Measurements from ENCODE around the gene CRACR2A.

Gene CRACR2A

GRCh38 chr12:3630111-3630510 is 122.8 kb downstream of the CRACR2A start:
- DNase-seq (ENCODE audit: insufficient read length, low spot score) (no peak), FAIRE-seq (no peak)
- TF ChIP-seq TAF1 (IDR thresholded peaks at IDR 0.05; ENCODE audit: low read depth, low read length) (no peak), PAX5 (IDR thresholded peaks at IDR 0.05; ENCODE audit: insufficient read depth, low read length, severe bottlenecking) (no peak), POLR2AphosphoS5 (IDR thresholded peaks at IDR 0.05; ENCODE audit: low read depth, low read length) (no peak), SPI1 (IDR thresholded peaks at IDR 0.05; ENCODE audit: low read depth, low read length) (no peak), POLR2A (IDR thresholded peaks at IDR 0.05; ENCODE audit: low read depth, low read length) (no peak)

DNA sequence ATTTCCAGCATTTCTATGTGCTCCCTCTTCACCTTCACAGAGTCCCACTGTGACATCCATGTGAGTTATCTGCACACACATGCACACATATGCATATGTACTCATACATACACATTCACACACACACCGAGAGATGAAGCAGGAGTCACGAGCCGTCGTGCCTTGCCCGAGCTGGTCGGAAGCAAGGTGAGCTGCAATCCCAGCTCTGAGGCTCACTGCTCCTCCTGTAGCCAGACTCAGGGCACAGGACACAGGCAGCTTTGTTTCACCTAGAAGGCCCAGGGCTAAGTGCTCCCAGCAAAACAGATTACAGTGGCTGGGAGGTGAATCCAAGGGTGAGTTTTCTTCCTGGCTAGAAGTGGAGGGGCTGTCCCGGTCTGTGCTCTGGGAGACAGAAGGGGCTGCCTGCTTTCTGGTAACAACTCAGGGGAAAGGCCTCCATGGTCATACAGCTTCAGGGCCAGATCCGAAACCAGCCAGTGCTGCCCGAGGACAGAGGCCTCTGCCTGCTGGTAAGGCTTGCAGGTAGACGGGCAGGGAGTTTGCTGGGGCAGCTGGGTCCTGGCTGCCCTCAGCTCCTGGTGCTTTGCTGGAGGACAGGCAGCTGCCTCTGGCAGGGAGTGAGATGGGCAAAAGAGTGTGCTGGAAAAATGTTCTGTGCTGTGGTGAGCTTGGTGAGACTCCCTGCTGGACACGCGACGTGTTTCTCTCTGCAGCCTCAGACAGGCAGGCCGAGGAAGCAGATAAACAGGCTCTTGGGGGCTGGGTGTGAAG is 123.7 kb downstream of the CRACR2A start:
- TF ChIP-seq TAF1 (IDR thresholded peaks at IDR 0.05; ENCODE audit: low read depth, low read length) (no peak), POLR2AphosphoS5 (IDR thresholded peaks at IDR 0.05; ENCODE audit: low read depth, low read length) (no peak), POLR2A (IDR thresholded peaks at IDR 0.05; ENCODE audit: low read depth, low read length) (no peak), POU2F2 (IDR thresholded peaks at IDR 0.05; ENCODE audit: low read depth, low read length) (no peak), PAX5 (IDR thresholded peaks at IDR 0.05; ENCODE audit: insufficient read depth, low read length, severe bottlenecking) (no peak), SPI1 (IDR thresholded peaks at IDR 0.05; ENCODE audit: low read depth, low read length) (no peak)
- DNase-seq (ENCODE audit: insufficient read length, low spot score): no peak
- no peak for FAIRE-seq

- no peak for FAIRE-seq
Observed at GRCh38 chr12:3628629-3629028, 124.3 kb downstream of the CRACR2A start.

DNA sequence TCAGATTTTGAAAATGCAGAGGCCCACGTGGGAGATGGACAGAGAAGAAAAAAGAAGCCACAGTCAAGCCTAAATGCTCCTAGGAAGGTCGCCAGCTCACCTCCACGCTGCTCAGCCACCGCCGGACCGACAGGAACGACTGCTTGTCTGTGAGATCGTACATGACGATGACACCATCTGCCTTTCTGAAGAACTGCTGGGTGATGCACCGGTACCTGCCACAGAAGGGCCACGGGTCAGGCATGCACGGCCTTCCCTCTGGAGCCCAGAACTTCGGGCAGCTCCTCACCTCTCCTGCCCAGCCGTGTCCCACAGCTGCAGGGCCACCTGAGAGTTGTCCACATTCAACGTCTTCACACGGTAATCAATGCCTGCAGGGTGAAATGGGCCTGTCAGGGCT is 125.6 kb downstream of the CRACR2A start:
- FAIRE-seq (no peak), DNase-seq (ENCODE audit: insufficient read length, low spot score) (no peak)
- TF ChIP-seq SPI1 (IDR thresholded peaks at IDR 0.05; ENCODE audit: low read depth, low read length) (no peak), POLR2A (IDR thresholded peaks at IDR 0.05; ENCODE audit: low read depth, low read length) (no peak)

More at GRCh38 chr12:3628629-3629028, 124.3 kb downstream of the CRACR2A start:
- TF ChIP-seq SPI1 (IDR thresholded peaks at IDR 0.05; ENCODE audit: low read depth, low read length) (no peak), PAX5 (IDR thresholded peaks at IDR 0.05; ENCODE audit: insufficient read depth, low read length, severe bottlenecking) (no peak), POLR2A (IDR thresholded peaks at IDR 0.05; ENCODE audit: low read depth, low read length) (no peak), POLR2AphosphoS5 (IDR thresholded peaks at IDR 0.05; ENCODE audit: low read depth, low read length) (no peak), TAF1 (IDR thresholded peaks at IDR 0.05; ENCODE audit: low read depth, low read length) (no peak), POU2F2 (IDR thresholded peaks at IDR 0.05; ENCODE audit: low read depth, low read length) (no peak)
- no peak for DNase-seq (ENCODE audit: insufficient read length, low spot score)

GRCh38 chr12:3624273-3624672 is 128.6 kb downstream of the CRACR2A start:
- no peak for FAIRE-seq
- TF ChIP-seq PAX5 (IDR thresholded peaks at IDR 0.05; ENCODE audit: insufficient read depth, low read length, severe bottlenecking): no peak
- DNase-seq (ENCODE audit: insufficient read length, low spot score): no peak

DNA sequence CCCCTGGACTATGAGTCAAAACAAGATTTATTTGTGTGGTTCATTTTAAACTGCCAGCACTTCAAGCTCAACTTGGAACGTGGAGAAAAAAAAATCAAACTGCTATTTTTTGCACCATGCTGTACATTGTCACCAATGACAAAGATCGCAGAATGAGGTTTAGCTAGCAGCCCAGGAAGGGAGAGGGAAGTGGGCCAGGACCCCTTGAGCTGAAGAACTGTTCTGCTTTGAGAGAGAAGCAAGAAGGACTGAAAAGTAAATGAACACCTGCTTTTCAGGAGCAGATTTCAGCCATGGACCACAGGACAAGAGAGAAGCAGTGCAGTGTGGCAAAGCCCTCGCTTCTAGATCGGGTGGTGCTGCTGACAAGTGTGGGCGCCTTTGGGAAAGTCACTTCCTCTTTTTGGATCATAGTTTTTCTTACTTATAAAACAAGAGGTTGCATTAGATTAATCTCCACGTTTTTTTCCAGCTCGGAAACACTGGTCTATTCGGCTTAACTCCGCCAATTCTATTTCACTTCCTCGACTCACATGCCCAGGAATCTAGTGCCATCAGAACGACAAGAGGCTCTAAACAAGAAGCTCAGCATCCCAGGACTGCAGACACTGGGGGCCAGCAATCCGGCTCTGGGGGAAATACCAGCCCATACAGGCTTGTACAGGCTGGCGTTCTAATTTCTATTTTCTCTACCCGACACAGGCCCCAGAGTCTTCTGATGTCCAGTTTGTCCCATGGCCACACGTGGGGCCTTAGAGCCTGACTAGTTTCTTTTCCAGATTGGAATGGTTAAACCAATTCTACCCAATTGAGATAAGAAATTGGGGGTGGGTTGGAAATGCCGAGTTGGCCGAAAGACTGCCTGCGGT is 129.9 kb downstream of the CRACR2A start:
- TF ChIP-seq POU2F2 (IDR thresholded peaks at IDR 0.05; ENCODE audit: low read depth, low read length) (no peak), SPI1 (IDR thresholded peaks at IDR 0.05; ENCODE audit: low read depth, low read length) (peak; percentile 97)
- DNase-seq (ENCODE audit: insufficient read length, low spot score) (peak; percentile 32), FAIRE-seq (peak; percentile 72)

GRCh38 chr12:3622021-3622821 is 130.7 kb downstream of the CRACR2A start:
- FAIRE-seq (peak; percentile 40), DNase-seq (ENCODE audit: insufficient read length, low spot score) (no peak)
- TF ChIP-seq SPI1 (IDR thresholded peaks at IDR 0.05; ENCODE audit: low read depth, low read length): no peak
- TF ChIP-seq PAX5 (IDR thresholded peaks at IDR 0.05; ENCODE audit: insufficient read depth, low read length, severe bottlenecking): no peak
- no peak for TF ChIP-seq POLR2AphosphoS5 (IDR thresholded peaks at IDR 0.05; ENCODE audit: low read depth, low read length)
- no peak for TF ChIP-seq TAF1 (IDR thresholded peaks at IDR 0.05; ENCODE audit: low read depth, low read length)
- no peak for TF ChIP-seq POLR2A (IDR thresholded peaks at IDR 0.05; ENCODE audit: low read depth, low read length)
- TF ChIP-seq POU2F2 (IDR thresholded peaks at IDR 0.05; ENCODE audit: low read depth, low read length): no peak

DNA sequence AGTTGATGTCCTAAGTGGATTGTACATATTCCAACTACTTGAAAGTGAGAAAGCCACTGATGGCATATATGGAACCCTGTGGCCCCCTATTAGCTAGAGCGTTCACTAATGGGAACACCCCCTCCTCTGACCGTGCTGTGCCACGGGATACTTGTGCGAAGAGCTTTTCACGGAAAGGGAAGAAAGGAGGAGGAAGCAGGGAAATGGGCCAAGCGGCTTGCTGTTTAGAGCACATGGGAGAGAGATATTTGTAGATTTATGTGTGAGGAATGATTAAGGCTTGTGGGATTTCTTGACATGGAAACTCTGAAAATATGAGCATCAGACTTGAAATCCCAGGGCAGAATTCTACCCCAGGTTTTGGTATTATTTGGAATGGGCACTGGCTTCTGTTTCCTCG is 132.1 kb downstream of the CRACR2A start:
- FAIRE-seq (no peak), DNase-seq (ENCODE audit: insufficient read length, low spot score) (no peak)
- no peak for TF ChIP-seq POU2F2 (IDR thresholded peaks at IDR 0.05; ENCODE audit: low read depth, low read length)
- TF ChIP-seq TAF1 (IDR thresholded peaks at IDR 0.05; ENCODE audit: low read depth, low read length): no peak
- no peak for TF ChIP-seq SPI1 (IDR thresholded peaks at IDR 0.05; ENCODE audit: low read depth, low read length)
- no peak for TF ChIP-seq POLR2AphosphoS5 (IDR thresholded peaks at IDR 0.05; ENCODE audit: low read depth, low read length)
- TF ChIP-seq PAX5 (IDR thresholded peaks at IDR 0.05; ENCODE audit: insufficient read depth, low read length, severe bottlenecking): no peak
- no peak for TF ChIP-seq POLR2A (IDR thresholded peaks at IDR 0.05; ENCODE audit: low read depth, low read length)

DNA sequence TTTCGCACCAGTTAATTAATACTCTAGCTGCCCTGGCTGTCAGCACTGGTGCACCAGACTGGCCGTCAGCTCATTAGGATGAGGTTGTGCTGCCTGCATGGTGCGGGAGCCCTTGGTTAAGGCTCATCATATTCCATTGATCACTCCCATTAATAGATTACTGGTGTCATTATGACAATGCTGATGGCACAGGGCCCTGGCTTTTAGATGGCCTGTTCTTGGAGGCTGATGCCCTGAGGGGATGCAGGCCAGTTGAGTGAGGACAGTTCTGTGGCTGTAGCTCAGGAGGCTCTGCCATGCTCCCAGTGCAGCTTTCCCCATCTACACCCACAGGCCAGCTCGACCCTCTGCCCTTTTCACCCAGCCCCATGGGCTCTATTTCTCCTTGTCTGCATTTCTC is 135.3 kb downstream of the CRACR2A start:
- FAIRE-seq (no peak), DNase-seq (ENCODE audit: insufficient read length, low spot score) (no peak)
- TF ChIP-seq POU2F2 (IDR thresholded peaks at IDR 0.05; ENCODE audit: low read depth, low read length) (no peak), TAF1 (IDR thresholded peaks at IDR 0.05; ENCODE audit: low read depth, low read length) (no peak), SPI1 (IDR thresholded peaks at IDR 0.05; ENCODE audit: low read depth, low read length) (no peak), PAX5 (IDR thresholded peaks at IDR 0.05; ENCODE audit: insufficient read depth, low read length, severe bottlenecking) (no peak), POLR2AphosphoS5 (IDR thresholded peaks at IDR 0.05; ENCODE audit: low read depth, low read length) (no peak), POLR2A (IDR thresholded peaks at IDR 0.05; ENCODE audit: low read depth, low read length) (no peak)
